ENCODE measurements around the gene GPR78.

Gene GPR78

GRCh38 chr4:8552581-8553205, 27.5 kb upstream of the GPR78 start:
- H3K4me3 ChIP-seq (ENCODE audit: low read depth in 1 of 2, low read length in 2 of 2), result no peak overlapping the region
- ATAC-seq (ENCODE audit: insufficient read depth, low read depth), result no peak

GRCh38 chr4:8553216-8553615, 27.0 kb upstream of the GPR78 start:
- Histone ChIP-seq H4K20me1 (ENCODE audit: insufficient read depth, low read length) (no peaks in the 10 kb centered on the region), H3K27ac (ENCODE audit: low read length) (no peak overlapping the region), H3K9me3 (ENCODE audit: insufficient read depth, low read length, severe bottlenecking) (no peaks in the 10 kb centered on the region), H3K4me3 (ENCODE audit: low read depth in 1 of 2, low read length in 2 of 2) (no peak overlapping the region), H3K36me3 (ENCODE audit: insufficient read depth, low read length) (no peaks in the 10 kb centered on the region), H3K79me2 (ENCODE audit: insufficient read depth, low read length) (no peaks in the 10 kb centered on the region), H2AFZ (ENCODE audit: low read depth, low read length) (no peak overlapping the region), H3K27me3 (ENCODE audit: insufficient read depth, low read length, poor library complexity) (no peaks in the 10 kb centered on the region), H3K4me2 (ENCODE audit: insufficient read depth, low read length) (no peak overlapping the region), H3K9ac (ENCODE audit: low read depth, low read length) (no peak overlapping the region), H3K4me1 (ENCODE audit: insufficient read depth, low read length) (no peaks in the 10 kb centered on the region)
- DNase-seq (no peak), ATAC-seq (ENCODE audit: insufficient read depth, low read depth) (no peak)
- TF ChIP-seq CTCF (IDR thresholded peaks at IDR 0.05; ENCODE audit: borderline replicate concordance, extremely low read depth, low read length, poor library complexity, severe bottlenecking), result no peak
- TF ChIP-seq EZH2 (IDR thresholded peaks at IDR 0.05; ENCODE audit: borderline replicate concordance, low read depth, low read length, severe bottlenecking), result no peak

More at GRCh38 chr4:8552581-8553205, 27.5 kb upstream of the GPR78 start:
- no peak for DNase-seq
- no peaks in the 10 kb centered on the region for H3K79me2 ChIP-seq (ENCODE audit: insufficient read depth, low read length)
- no peaks in the 10 kb centered on the region for H3K9me3 ChIP-seq (ENCODE audit: insufficient read depth, low read length, severe bottlenecking)
- H2AFZ ChIP-seq (ENCODE audit: low read depth, low read length), result no peak overlapping the region
- H3K36me3 ChIP-seq (ENCODE audit: insufficient read depth, low read length), result no peaks in the 10 kb centered on the region
- no peak overlapping the region for H3K4me2 ChIP-seq (ENCODE audit: insufficient read depth, low read length)
- no peaks in the 10 kb centered on the region for H3K27me3 ChIP-seq (ENCODE audit: insufficient read depth, low read length, poor library complexity)
- H4K20me1 ChIP-seq (ENCODE audit: insufficient read depth, low read length), result no peaks in the 10 kb centered on the region
- H3K9ac ChIP-seq (ENCODE audit: low read depth, low read length), result no peak overlapping the region
- H3K27ac ChIP-seq (ENCODE audit: low read length), result no peak overlapping the region
- H3K4me1 ChIP-seq (ENCODE audit: insufficient read depth, low read length), result no peaks in the 10 kb centered on the region
- TF ChIP-seq CTCF (IDR thresholded peaks at IDR 0.05; ENCODE audit: borderline replicate concordance, extremely low read depth, low read length, poor library complexity, severe bottlenecking), result no peak

DNA sequence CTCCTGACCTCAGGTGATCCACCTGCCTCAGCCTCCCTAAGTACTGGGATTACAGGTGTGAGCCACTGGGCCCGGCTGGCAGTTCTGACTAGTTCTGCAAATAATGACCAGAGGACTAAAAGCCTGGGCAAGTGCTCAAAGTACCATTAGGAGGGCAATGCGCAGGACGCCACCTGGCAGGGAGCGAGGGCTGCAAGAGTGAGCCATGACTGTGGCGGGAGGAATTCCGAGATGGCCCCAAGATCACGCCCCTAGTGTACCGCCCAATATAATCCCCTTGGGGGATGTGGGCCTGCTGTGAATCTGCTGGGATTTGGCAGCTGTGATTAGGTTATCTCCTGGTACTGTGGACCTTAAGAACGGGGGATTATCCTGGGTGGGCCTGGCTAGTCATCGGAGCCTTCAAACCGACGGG, 26.2 kb upstream of the GPR78 start:
- DNase-seq (no peak), ATAC-seq (ENCODE audit: insufficient read depth, low read depth) (no peak)
- H3K9ac ChIP-seq (ENCODE audit: low read depth, low read length), result no peak overlapping the region
- no peaks in the 10 kb centered on the region for H3K36me3 ChIP-seq (ENCODE audit: insufficient read depth, low read length)
- H3K27me3 ChIP-seq (ENCODE audit: insufficient read depth, low read length, poor library complexity), result no peaks in the 10 kb centered on the region
- no peak overlapping the region for H3K27ac ChIP-seq (ENCODE audit: low read length)
- H2AFZ ChIP-seq (ENCODE audit: low read depth, low read length), result no peak overlapping the region
- no peaks in the 10 kb centered on the region for H3K79me2 ChIP-seq (ENCODE audit: insufficient read depth, low read length)
- H3K9me3 ChIP-seq (ENCODE audit: insufficient read depth, low read length, severe bottlenecking), result no peaks in the 10 kb centered on the region
- H3K4me3 ChIP-seq (ENCODE audit: low read depth in 1 of 2, low read length in 2 of 2), result no peak overlapping the region
- H3K4me1 ChIP-seq (ENCODE audit: insufficient read depth, low read length), result no peaks in the 10 kb centered on the region
- H3K4me2 ChIP-seq (ENCODE audit: insufficient read depth, low read length), result no peak overlapping the region
- H4K20me1 ChIP-seq (ENCODE audit: insufficient read depth, low read length), result no peaks in the 10 kb centered on the region
- TF ChIP-seq EZH2 (IDR thresholded peaks at IDR 0.05; ENCODE audit: borderline replicate concordance, low read depth, low read length, severe bottlenecking) (no peak), CTCF (IDR thresholded peaks at IDR 0.05; ENCODE audit: borderline replicate concordance, extremely low read depth, low read length, poor library complexity, severe bottlenecking) (no peak)

Data from DND-41 (cell line).